SK-N-DZ (cell line): Measurements from ENCODE around the gene SLC6A6.

ENCODE experiments used
- DNase-seq: peaks from one replicate; pipeline ENCODE4 v3.0.0-alpha.2; 2015; ENCODE audit warnings: low spot score

The SLC6A6 gene

DNA sequence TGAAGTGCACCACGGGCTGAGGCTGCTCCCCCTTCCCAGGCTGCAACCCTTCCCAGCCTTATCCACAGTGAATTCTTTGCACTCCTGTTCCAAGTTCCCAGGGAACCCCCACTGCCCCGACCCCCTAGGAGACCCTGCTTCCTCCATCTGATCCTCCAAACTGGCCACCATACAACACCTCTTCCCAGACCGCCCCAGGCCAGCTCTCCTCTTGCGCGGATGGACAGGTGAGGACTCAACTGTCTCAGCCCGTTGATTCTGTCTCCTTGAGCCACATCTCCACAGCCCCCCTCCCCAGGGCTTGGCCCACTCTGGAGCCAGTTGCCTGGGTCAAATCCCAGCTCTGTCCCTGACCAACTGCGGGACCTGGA, 116.0 kb downstream of the SLC6A6 start:
- no peak for DNase-seq

GRCh38 chr3:14518893-14519292, 116.5 kb downstream of the SLC6A6 start:
- no peak for DNase-seq

- no peak for DNase-seq
Measured at GRCh38 chr3:14519406-14519805, 117.0 kb downstream of the SLC6A6 start.

DNA sequence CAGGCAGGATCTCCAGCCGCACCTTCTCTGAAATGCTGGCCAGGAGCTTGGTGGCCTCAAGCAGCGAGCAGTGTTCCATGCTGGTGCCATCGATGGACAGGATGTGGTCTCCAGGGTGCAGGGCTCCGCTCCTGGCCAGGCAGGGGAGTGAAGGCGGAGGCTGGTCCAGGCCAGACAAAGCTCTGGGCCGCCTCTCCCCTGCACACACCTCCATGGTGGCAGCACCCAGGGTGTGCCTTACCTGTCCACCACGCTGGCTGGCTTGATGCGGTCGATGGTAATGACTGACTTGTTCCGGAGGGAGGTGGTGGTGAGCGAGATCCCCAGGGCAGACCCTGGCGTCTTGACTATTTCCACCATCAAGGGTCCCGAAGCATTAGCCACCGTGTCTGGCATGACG, 117.7 kb downstream of the SLC6A6 start:
- no peak for DNase-seq

- no peak for DNase-seq
Measured at GRCh38 chr3:14520967-14521366, 118.6 kb downstream of the SLC6A6 start.

DNA sequence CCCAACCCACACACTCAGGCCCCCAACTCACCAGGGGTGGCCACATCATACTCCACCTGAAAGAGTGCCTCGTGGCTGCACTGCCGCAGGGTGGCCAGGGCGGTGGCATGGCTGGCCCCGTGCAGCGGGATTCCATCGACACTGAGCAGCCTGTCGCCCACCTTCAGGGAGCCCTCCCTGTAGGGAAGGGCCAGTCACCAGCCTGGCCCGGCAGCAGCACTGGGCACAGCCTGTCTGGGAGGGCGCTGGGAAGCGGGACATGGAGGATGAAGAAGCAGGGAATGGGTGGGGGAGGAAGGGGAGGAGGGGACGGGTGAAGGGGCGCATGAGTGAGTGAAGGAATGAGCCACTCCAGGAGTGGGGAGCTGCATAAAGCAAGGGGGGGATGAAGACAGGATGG, 119.2 kb downstream of the SLC6A6 start:
- no peak for DNase-seq

DNA sequence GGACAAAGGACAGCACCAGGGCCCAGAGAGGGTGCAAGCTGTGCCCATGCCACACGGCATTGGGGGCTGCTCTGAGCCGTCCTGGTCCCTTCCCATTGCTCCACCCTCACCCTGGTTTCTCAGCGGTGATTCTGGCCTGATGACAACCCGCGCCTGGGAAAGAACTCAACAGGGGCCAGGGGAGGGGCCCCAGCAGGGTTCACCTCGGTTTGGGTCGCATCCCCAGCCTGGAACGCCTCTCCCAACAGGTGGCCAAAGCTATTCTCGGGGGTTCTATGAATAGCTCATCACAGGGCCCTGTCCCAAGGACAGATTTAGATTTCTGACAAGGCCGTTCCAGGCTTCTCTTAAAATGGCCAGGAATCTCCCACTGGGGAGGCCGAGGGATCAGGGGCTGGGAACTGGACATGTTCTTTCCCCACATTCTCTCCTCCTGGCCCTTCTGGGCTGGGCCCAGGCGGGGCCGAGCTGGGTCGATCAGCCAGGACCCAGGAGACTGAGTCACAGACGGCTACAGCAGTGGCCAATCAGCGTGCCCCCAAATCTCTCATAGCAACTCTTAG, 119.8 kb downstream of the SLC6A6 start:
- DNase-seq = no peak

- DNase-seq = no peak
Measured at GRCh38 chr3:14522768-14523167, 120.4 kb downstream of the SLC6A6 start.

- no peak for DNase-seq
Measured at GRCh38 chr3:14523792-14524191, 121.4 kb downstream of the SLC6A6 start.

DNA sequence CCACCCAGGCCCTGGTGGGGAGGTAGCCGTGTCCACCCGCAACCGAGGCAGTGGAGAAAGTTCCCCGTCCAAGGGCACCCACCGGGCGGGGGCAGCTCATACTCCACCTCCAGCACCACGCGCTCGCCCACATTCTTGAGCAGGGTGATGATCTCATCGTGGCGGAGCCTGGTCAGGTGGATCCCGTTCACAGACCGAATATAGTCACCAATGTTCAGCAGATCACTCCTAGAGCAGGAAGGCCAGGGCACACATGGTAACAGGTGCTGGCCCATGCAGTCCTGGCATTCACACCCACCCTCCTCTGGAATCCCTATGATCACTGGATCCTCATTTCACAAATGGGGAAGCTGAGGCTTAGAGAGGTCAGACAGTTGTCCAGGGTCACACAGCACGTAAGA, 121.9 kb downstream of the SLC6A6 start:
- DNase-seq = no peak

DNA sequence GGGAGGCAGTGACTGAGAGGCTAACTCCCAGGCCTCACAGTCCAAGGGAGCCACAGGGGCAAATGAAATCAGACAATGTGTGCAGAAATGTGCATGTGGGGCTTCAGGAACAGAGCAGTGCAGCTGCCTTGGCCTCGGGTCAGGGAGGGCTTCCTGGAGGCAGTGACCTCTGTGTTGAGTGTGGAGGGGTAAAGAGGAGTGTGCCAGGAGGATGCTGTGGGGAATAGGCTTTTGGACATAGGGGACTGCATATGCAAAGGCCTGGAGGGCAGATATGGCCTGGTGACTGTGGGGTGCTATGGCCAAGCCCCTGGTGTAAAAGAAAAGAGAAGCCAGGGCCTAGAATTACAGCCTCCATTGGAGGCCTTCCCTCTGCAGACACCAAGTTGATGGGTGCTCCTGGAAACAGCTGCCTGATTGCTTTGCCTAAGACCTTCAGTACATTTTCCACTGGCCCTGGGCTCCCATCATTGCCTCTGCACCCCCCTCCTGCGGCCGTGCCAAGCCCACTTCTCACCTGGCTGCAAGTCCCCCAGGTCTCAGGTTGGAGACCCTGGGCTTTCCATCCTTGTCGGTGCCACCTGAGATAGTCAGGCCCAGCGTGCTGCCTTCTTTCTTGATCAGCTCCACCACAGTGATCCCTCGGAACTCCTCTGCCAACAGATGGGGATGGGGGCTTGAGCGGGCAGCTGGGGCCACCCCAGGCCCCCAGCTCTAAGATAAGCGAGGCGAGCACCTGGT, 122.7 kb downstream of the SLC6A6 start:
- no peak for DNase-seq

DNA sequence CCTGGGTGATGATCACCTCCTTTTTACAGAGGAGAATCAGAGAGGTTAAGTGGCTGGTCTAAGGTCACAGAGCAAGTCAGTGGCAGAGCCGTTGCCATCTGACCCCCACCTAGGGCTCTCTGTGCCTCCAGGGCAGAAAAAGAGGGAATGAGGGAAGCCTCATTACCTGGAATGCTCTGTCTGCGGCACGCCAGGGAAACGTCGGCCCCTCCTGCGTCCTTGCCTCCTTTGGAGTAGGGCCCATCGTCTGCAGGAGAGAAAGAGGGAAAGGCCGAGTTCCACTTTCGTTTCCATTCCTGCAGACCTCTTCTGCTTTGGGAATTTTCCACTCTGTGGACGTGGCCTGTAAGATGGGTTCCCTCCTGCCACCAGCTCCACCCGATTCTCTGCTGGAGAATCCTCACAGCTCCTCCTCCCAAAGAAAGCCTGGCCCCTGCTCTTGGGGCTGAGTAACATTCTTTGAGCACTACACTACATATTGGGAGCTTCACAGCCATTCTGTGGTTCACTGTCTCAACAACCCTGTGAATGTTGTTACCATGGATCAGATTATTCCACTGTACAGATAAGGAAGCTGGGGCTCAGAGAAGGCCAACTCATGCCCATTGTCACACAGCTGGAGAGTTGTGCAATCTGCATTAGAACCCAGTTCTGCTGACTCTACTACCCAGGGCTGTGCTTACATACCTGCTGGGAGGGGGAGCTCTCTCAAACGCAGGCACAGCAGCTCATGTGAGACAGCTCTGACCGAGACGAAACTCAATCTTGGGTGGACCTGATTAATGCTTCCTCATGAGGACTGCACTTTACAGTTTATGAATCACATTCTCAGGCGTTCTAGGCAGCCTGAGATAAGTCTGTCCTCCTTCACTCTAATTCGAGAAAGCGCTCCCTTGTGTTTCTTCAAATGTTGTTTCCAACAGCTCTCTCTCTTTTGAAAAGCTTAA, 123.6 kb downstream of the SLC6A6 start:
- no peak for DNase-seq

DNA sequence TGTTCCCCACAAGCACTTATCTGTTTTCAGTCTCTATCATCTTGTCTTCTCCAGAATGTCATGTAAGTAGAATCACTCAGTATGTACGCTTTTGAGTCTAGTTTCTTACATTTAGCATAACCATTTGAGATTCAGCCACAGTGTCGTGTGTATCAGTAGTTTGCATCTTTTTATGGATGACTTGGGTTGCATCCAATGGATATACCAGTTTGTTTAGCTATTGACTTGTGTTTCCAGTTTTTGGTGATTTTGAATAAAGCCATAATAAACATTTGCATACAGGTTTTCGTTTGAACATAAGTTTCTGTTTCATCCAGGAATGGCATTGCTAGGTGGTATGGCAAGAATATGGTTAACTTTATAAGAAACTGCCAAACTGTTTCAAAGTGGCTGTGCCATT, 125.7 kb downstream of the SLC6A6 start:
- no peak for DNase-seq

GRCh38 chr3:14531856-14532395, 129.5 kb downstream of the SLC6A6 start:
- no peak for DNase-seq

DNA sequence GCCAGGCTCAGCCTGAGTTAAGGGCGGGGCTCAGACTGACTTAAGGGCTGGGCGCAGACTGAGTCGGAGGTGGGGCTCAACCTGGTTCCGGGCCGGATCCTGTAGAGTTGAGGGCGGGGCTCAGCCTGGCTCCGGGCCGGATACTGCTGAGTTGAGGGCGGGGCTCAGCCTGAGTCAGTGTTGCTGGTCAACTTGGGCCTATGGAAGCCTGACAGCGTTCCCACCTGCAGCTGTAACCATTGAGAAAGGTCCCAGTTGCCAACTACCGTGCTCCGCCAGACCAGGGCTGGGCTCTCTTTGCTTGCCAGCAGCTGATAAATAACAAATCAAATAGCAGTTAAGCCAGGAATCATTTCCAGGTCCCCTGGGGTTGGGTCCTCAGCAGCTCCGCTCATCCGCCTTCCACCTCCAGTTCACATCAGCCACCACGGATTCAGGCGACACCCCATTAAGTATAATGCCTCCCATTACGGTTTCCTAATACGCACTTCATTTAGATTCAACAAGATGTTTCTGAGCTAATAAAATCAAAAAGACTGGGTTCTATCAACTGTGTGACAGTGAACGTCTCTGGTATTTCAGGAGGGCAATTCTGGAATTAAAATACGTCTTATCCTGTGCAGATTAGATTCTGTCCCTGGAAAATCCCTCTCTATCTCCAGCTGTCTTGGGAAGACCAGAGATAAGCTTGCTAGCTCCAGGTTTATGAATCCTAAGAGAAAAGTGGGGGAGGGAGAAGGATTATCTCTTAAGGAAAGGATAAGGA, 130.5 kb downstream of the SLC6A6 start:
- no peak for DNase-seq

DNA sequence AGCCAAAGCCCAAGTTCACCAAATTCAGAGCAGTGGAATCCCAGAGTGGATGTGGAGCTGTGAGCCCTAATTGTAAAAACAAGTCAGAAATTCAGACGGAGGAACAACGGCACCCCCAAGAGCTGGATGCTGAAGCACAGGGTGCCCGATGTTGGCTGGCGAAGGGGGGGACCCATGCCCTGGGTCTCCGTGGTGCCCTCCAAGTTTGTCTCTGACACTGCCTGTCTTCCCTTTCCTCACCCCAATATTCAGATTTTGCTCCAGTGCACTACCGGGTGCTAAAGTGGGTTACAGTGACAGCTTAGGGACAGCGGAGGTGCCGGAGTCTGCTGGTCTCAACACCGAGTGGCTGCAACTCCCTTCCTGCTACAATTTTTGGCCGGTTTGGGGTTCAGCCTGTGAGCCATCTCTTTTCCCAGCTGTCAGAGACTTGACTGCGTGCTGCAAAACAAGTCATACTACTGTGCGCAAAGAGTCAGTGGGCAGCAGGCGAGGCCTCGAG, 131.1 kb downstream of the SLC6A6 start:
- DNase-seq = no peak

GRCh38 chr3:14534516-14535191, 132.2 kb downstream of the SLC6A6 start:
- DNase-seq = no peak

GRCh38 chr3:14535616-14536015, 133.2 kb downstream of the SLC6A6 start:
- no peak for DNase-seq

GRCh38 chr3:14536055-14536815, 133.8 kb downstream of the SLC6A6 start:
- DNase-seq = no peak
